GM18505 (cell line): Measurements from ENCODE around the gene RFC2.
"Not testable (repeated sequence)": the region's sequence is repeated elsewhere in the genome, so short reads cannot be mapped to it uniquely, and the experiment has no call there.

Experiments used
- ATAC-seq: cut with Tn5 transposase; IDR thresholded peaks from one replicate; pipeline ENCODE4 v1.9.1; 2021; ENCODE audit not compliant: unreplicated experiment
- POLR2A ChIP-seq: IDR thresholded peaks from 4 replicates; pipeline ENCODE4 v1.6.1; 2011; ENCODE audit warnings: borderline replicate concordance; ENCODE audit not compliant: insufficient read depth, insufficient read length; ENCODE audit errors: extremely low read depth

Gene RFC2

GRCh38 chr7:74269757-74270277, 15.6 kb upstream of the RFC2 start:
- ATAC-seq: peak; percentile 40

GRCh38 chr7:74267756-74268565, 13.8 kb upstream of the RFC2 start:
- ATAC-seq: no peak
- no peak for TF ChIP-seq POLR2A

More at GRCh38 chr7:74269757-74270277, 15.6 kb upstream of the RFC2 start:
- peak; percentile 28 for TF ChIP-seq POLR2A

- no peak for TF ChIP-seq POLR2A
- ATAC-seq: no peak
Observed at GRCh38 chr7:74266191-74266963, 12.2 kb upstream of the RFC2 start.

DNA sequence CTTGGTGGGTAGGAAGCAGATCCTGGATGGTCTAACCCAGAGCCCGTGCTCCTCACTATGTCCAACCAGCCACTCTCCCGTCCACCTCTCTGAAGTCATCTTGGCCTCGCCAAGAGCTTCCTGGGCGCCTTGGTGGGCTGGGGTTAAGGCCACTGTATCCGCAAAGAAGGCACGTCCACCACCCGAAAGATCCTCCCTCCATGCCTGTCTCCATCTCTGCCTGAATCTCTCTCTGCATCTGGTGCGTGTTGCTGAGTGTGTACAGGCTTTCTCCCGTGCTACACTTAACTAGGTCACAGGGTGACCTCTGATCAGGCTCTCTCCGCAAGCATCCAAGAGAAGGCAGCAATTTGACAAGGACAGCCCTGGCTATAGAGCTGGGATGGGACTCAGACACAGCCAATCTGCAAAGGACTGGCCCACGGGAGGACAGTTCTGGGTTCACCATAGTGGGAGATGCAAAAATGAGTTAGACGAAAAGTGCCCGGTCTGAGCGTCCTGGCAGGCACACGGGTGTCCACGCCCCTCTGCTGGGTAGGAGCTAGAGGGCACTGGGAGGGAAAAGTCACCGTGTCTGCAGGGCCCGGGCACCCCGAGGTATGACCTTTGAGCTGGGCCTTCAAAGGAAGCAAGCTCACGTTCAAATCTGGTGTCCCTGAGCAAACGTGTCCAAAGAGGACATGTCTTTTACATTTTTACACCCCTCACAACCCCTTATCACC, 9.4 kb upstream of the RFC2 start:
- no peak for TF ChIP-seq POLR2A
- ATAC-seq: no peak

GRCh38 chr7:74262639-74263398, 8.6 kb upstream of the RFC2 start:
- ATAC-seq: no peak
- no peak for TF ChIP-seq POLR2A

GRCh38 chr7:74258639-74259038, 4.4 kb upstream of the RFC2 start:
- no peak for TF ChIP-seq POLR2A
- ATAC-seq: no peak

- no peak for ATAC-seq
- TF ChIP-seq POLR2A: no peak
Observed at GRCh38 chr7:74256491-74257408, 2.6 kb upstream of the RFC2 start.

GRCh38 chr7:74255461-74255860, 1.3 kb upstream of the RFC2 start:
- ATAC-seq: not testable (repeated sequence)

DNA sequence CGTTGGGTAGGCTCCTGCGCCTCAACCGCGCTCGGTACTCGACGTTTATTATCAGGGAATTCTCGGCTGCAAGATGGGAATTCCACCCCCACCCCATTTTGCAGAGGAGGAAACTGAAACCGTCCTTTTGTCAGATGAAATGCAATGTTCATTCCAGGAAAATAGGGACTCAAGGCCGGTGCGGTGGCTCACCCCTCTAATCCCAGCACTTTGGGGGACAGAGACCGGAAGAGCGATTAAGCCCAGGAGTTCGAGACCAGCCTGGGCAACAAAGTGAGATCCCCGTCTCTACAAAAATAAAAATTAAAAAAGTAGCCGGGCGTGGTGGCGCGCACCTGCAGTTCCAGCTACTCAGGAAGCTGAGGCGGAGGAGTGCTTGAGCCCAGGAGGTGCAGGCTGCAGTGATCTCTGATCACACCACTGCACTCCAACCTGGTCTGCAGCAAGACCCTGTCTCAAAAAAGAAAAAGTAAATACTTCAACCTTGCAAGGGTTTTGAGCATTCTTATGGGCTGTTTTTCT, 720 bp upstream of the RFC2 start:
- TF ChIP-seq POLR2A: no peak
- ATAC-seq: no peak

DNA sequence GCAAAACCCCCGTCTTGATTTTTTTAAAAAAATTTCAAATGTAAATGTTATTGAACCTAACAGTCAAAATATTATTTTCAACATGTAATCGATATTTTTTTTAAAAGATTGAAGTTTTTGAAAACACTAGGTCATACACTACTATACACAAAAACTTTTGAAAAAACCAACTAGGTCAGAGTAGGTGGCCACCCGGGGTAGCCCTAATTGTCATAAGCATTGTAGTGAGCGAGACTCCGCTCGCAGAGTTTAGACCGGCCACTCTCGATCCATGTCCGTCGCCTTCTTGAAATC, 417 bp downstream of the RFC2 start:
- ATAC-seq: no peak

GRCh38 chr7:74253331-74253730, 868 bp downstream of the RFC2 start:
- no peak for ATAC-seq
- no peak for TF ChIP-seq POLR2A

More for the DNA sequence above, 417 bp downstream of the RFC2 start:
- TF ChIP-seq POLR2A: no peak

GRCh38 chr7:74252893-74253292, 1.3 kb downstream of the RFC2 start:
- no peak for ATAC-seq
- no peak for TF ChIP-seq POLR2A

DNA sequence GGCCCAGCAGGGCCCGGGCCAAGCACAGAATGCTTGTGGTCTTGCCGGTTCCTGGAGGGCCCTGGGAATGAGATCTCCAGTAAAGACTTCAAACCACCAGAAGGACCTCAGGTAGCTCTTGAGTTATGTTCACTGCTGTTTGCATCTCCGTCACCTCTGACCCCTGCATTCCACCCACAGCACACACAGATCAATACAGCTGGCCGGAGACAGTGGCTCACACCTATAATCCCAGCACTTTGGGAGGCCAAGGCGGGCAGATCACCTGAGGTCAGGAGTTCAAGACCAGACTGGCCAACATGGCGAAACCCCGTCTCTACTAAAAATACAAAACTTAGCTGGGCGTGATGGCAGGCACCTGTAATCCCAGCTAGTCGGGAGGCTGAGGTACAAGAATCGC, 5.1 kb downstream of the RFC2 start:
- not testable (repeated sequence) for ATAC-seq
